Endothelial cell of umbilical vein (primary cell): Measurements from ENCODE around the gene NEDD9. TPM values are rescaled to one million over a fixed set of nuclear protein-coding genes. Genes with fewer than 3 reads are reported as not detected.

Experiments
- BruUV-seq: library from RNA; stranded (reverse); fragments of 400-500 nt; replicated peaks from 2 replicates; lab custom pipeline; 2021; lab: Mats Ljungman, UMichigan
- CTCF ChIA-PET: fragments of 300-600, 350-600 bp; sonication (Branson Sonifier 250); formaldehyde crosslinking; loops from one replicate; lab custom pipeline; 2021; ENCODE audit warnings: antibody characterized with exemption, inconsistent platforms; lab: Charles Lee
- POLR2A ChIA-PET: fragments of 300-600, 350-600 bp; sonication (Branson Sonifier 250); formaldehyde crosslinking; loops from one replicate; lab custom pipeline; 2021; ENCODE audit warnings: antibody characterized with exemption, inconsistent platforms; lab: Charles Lee
- DNase-seq: peaks from one replicate; pipeline ENCODE4 v3.0.0-alpha.2; 2011; ENCODE audit warnings: low read depth, low spot score
- FAIRE-seq: peaks from 2 replicates; lab custom pipeline; 2011; peaks lifted over from hg19 to GRCh38; lab: Jason Lieb, UNC
- H2AFZ ChIP-seq: 2 replicates; pipeline ENCODE4 v1.6.0; 2012; ENCODE audit warnings: low read depth, low read length, control low read depth, inconsistent platforms
- H3K27ac ChIP-seq: 2 replicates; pipeline ENCODE4 v1.5.1; 2011; ENCODE audit warnings: low read depth, mild to moderate bottlenecking, control low read depth, low read length, moderate library complexity; ENCODE audit not compliant: insufficient read depth
- H3K27me3 ChIP-seq, 2 experiments: 2 replicates each; pipeline versions ENCODE4 v1.6.0 to v1.6.1; 2011; ENCODE audit warnings: low read length in 2 of 2, mixed read lengths in 1 of 2; ENCODE audit not compliant: control insufficient read depth in 2 of 2, insufficient read depth in 2 of 2
- H3K36me3 ChIP-seq, 2 experiments: 2 replicates in 1 of 2; 3 replicates in 1 of 2; pipeline ENCODE4 v1.5.1; 2011; ENCODE audit warnings: low read length in 2 of 2, mild to moderate bottlenecking in 1 of 2, moderate library complexity in 1 of 2; ENCODE audit not compliant: control insufficient read depth in 2 of 2, insufficient read depth in 2 of 2; ENCODE audit errors: extremely low read depth in 1 of 2
- H3K4me1 ChIP-seq: 3 replicates; pipeline ENCODE4 v1.5.1; 2011; ENCODE audit warnings: mild to moderate bottlenecking, low read length; ENCODE audit not compliant: control insufficient read depth, insufficient read depth; ENCODE audit errors: extremely low read depth
- H3K4me2 ChIP-seq: 2 replicates; pipeline ENCODE4 v1.6.1; 2011; ENCODE audit warnings: low read length, control low read depth, mixed read lengths; ENCODE audit not compliant: insufficient read depth
- H3K4me3 ChIP-seq, 3 experiments: fragments of 200-600 bp in 1 of 3; sonication (generic), shearing (Covaris generic) in 1 of 3; replicated peaks in 1 of 3; 2 replicates each; pipeline ENCODE4 v1.5.1; 2011 to 2016; ENCODE audit warnings: control low read depth in 3 of 3, low read length in 3 of 3, mild to moderate bottlenecking in 2 of 3, inconsistent platforms in 1 of 3, low read depth in 1 of 3, moderate library complexity in 1 of 3; ENCODE audit not compliant: insufficient read depth in 1 of 3
- H3K79me2 ChIP-seq: 2 replicates; pipeline ENCODE4 v1.6.0; 2012; ENCODE audit warnings: low read length, inconsistent platforms; ENCODE audit not compliant: control insufficient read depth, insufficient read depth
- H3K9ac ChIP-seq: replicated peaks from 2 replicates; pipeline ENCODE3; 2011; ENCODE audit warnings: low read length, control low read depth; ENCODE audit not compliant: insufficient read depth; ENCODE audit errors: extremely low read depth
- H3K9me1 ChIP-seq: replicated peaks from 3 replicates; pipeline ENCODE4 v1.6.0; 2011; ENCODE audit warnings: mild to moderate bottlenecking, low read length; ENCODE audit not compliant: control insufficient read depth, insufficient read depth; ENCODE audit errors: extremely low read depth
- H3K9me3 ChIP-seq: replicated peaks from 2 replicates; pipeline ENCODE4 v1.5.1; 2012; ENCODE audit warnings: low read length, inconsistent platforms; ENCODE audit not compliant: control insufficient read depth, insufficient read depth
- H4K20me1 ChIP-seq: replicated peaks from 2 replicates; pipeline ENCODE3; 2011; ENCODE audit warnings: mild to moderate bottlenecking, low read length; ENCODE audit not compliant: control insufficient read depth, insufficient read depth; ENCODE audit errors: extremely low read depth
- EZH2 ChIP-seq: IDR thresholded peaks from 2 replicates; pipeline ENCODE4 v1.6.1; 2012; ENCODE audit warnings: borderline replicate concordance, low read depth, mild to moderate bottlenecking, moderate library complexity, low read length, inconsistent platforms; ENCODE audit not compliant: severe bottlenecking
- FOS ChIP-seq: IDR thresholded peaks from 2 replicates; pipeline ENCODE4 v1.6.1; 2011; ENCODE audit warnings: mild to moderate bottlenecking, low read length, moderate library complexity, borderline replicate concordance; ENCODE audit not compliant: insufficient read depth
- GATA2 ChIP-seq: IDR thresholded peaks from 2 replicates; pipeline ENCODE4 v1.7.0; 2011; ENCODE audit warnings: low read depth, mild to moderate bottlenecking, moderate library complexity, mixed read lengths, low read length; ENCODE audit not compliant: insufficient read length, insufficient read depth
- JUN ChIP-seq: IDR thresholded peaks from 2 replicates; pipeline ENCODE4 v1.6.1; 2011; ENCODE audit warnings: borderline replicate concordance, low read depth; ENCODE audit not compliant: insufficient read length, insufficient read depth
- MYC ChIP-seq: IDR thresholded peaks from one replicate; pipeline ENCODE4 v1.6.1; 2011; ENCODE audit warnings: mild to moderate bottlenecking, low read depth, low read length
- POLR2A ChIP-seq: IDR thresholded peaks from 2 replicates; pipeline ENCODE4 v1.6.1; 2012; ENCODE audit warnings: low read depth, mild to moderate bottlenecking, control low read depth, low read length
- POLR2AphosphoS5 ChIP-seq: IDR thresholded peaks from 2 replicates; pipeline ENCODE4 v1.6.1; 2012; ENCODE audit warnings: low read depth, mild to moderate bottlenecking, control low read depth, low read length, moderate library complexity; ENCODE audit not compliant: insufficient read depth
- dilution Hi-C: fragments of 300-500 bp; cut with MboI; formaldehyde crosslinking; loops from one replicate; pipeline ENCODE4 v1.15.0; 2019; ENCODE audit warnings: low sequenced_read_pairs; ENCODE audit not compliant: extremely low pct_ligation_motif_present
- intact Hi-C: fragments of 100-400 bp; cut with micrococcal nuclease; formaldehyde crosslinking; loops from one replicate; pipeline ENCODE4 v1.10.0; 2022
- polyA plus RNA-seq, 4 experiments: library from polyadenylated mRNA; depleted of rRNA in 3 of 4; stranded (reverse) in 3 of 4; unstranded in 1 of 4; fragments of >200 nt; gene quantifications; 2 replicates each; pipeline versions ENCODE4 v1.2.1 to v1.2.3, GENCODE V29; 2011 to 2012; ENCODE audit warnings: missing spikeins in 1 of 4
- total RNA-seq: library from RNA; stranded (reverse); gene quantifications from 2 replicates; pipeline ENCODE4 v1.2.3, GENCODE V29; 2021
- TF ChIP-seq, protein P1 (sequence below): IDR thresholded peaks from 2 replicates; pipeline ENCODE4 v1.6.1; 2011; ENCODE audit not compliant: insufficient read depth, insufficient read length
- TF ChIP-seq, protein P2 (sequence below), 2 donors: IDR thresholded peaks; 1 replicate in 1 of 2; 2 replicates in 1 of 2; pipeline ENCODE4 v1.5.1; 2011; ENCODE audit warnings: low read length in 2 of 2, mild to moderate bottlenecking in 2 of 2, moderate library complexity in 2 of 2, control low read depth in 1 of 2, inconsistent platforms in 1 of 2, low read depth in 1 of 2; ENCODE audit not compliant: insufficient read depth in 1 of 2; ENCODE audit errors: extremely low read depth in 1 of 2

The NEDD9 gene
- total and polyA plus RNA-seq, 2 donors (not counting 3 experiments of a cell fraction or from before 2014, with no cell fraction given) = 55.2 to 61.0 TPM

DNA sequence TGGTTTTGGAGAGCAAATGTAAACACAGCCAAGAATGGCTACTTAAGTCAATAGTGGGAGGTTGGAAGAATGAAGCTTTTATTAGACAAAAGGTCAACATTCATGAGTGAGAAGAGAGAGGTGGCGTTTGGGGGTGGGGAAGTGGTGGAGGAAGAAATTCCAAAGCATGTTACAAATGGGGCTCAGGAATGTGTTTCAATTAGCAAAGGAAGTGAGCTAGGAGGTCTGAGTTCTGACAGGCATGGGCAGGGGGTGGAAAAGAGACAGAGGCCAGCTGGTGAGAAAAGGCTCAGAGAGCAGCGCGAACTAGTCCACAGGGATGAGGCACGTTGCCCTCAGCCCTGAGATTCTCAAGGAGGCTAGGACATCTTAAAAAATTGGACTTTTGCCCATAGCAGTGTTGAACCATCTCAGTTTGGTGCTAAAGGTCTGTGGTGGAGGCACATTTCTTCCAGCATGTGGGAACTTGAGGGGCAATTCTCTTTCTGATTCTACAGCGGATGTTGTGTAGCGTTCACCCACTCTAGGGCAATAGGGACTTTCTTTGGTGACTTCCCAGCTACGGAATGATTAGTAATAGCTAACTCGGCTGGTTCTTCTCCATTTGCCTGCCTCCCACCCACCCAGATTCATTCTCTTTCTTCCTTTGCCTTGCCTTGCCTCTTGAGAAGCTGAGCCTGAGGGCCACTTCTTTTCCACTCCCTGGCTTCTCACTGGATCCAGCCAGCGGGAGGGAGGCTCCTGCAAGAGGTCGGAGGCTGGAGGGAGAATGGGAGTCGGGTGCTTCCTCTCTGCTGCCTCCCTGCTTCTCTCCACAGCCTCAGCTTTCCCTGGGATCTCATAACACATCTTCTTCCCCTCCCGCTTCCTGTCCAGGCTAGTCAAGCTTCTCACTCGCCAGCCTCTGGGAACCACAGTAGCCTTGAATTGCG lies 45.1 kb upstream of the NEDD9 start:
- TF ChIP-seq JUN (peak; percentile 6), EZH2 (no peak), POLR2AphosphoS5 (peak; percentile 56)
- Histone ChIP-seq H3K4me1 (peaks cover 12% of the 10 kb centered on the region), H3K27me3 (no peaks in the 10 kb centered on the region), H2AFZ (peak overlapping the region; percentile 15), H3K27ac (peak overlapping the region; percentile 51), H3K4me3 (no peak overlapping the region), H3K79me2 (no peaks in the 10 kb centered on the region), H3K9me1 (no peaks in the 10 kb centered on the region), H4K20me1 (no peaks in the 10 kb centered on the region), H3K9ac (peak overlapping the region; percentile 3), H3K4me2 (peak overlapping the region; percentile 13), H3K9me3 (no peaks in the 10 kb centered on the region), H3K36me3 (no peaks in the 10 kb centered on the region)
- intact Hi-C loops = loop anchor here (1.0 kb wide), 3 partner anchors 41 to 77 kb away; partner anchors contain the start of gene NEDD9
- TSS peak; percentile 70 for BruUV-seq
- CTCF ChIA-PET = interaction anchor here (0.8 to 1.2 kb wide), 6 partner anchors 14 to 133 kb away, joined by 3 to 5 read pairs (median 4); no protein-coding TSS in a partner anchor
- dilution Hi-C loops = no loop called here
- FAIRE-seq (peak; percentile 67), DNase-seq (peak; percentile 71)
- POLR2A ChIA-PET = interaction anchor here (1.0 kb wide), 1 partner anchor 45 kb away, joined by 4 read pairs; the partner anchor contains the start of gene NEDD9

- no peak for TF ChIP-seq POLR2A
- TF ChIP-seq, protein P1, sequence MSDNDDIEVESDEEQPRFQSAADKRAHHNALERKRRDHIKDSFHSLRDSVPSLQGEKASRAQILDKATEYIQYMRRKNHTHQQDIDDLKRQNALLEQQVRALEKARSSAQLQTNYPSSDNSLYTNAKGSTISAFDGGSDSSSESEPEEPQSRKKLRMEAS = no peak
- no peak for TF ChIP-seq POLR2AphosphoS5
- no peak for TF ChIP-seq GATA2
- no peak for TF ChIP-seq JUN
- TF ChIP-seq, protein P2, sequence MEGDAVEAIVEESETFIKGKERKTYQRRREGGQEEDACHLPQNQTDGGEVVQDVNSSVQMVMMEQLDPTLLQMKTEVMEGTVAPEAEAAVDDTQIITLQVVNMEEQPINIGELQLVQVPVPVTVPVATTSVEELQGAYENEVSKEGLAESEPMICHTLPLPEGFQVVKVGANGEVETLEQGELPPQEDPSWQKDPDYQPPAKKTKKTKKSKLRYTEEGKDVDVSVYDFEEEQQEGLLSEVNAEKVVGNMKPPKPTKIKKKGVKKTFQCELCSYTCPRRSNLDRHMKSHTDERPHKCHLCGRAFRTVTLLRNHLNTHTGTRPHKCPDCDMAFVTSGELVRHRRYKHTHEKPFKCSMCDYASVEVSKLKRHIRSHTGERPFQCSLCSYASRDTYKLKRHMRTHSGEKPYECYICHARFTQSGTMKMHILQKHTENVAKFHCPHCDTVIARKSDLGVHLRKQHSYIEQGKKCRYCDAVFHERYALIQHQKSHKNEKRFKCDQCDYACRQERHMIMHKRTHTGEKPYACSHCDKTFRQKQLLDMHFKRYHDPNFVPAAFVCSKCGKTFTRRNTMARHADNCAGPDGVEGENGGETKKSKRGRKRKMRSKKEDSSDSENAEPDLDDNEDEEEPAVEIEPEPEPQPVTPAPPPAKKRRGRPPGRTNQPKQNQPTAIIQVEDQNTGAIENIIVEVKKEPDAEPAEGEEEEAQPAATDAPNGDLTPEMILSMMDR (IDR thresholded peaks at IDR 0.05; ENCODE audit: extremely low read depth in 1 of 2, insufficient read depth in 1 of 2, low read depth in 1 of 2, low read length in 2 of 2) = no peak
- no peak for TF ChIP-seq FOS
- TF ChIP-seq EZH2 = no peak
- TF ChIP-seq MYC = no peak
- H3K4me1 ChIP-seq = peaks cover 12% of the 10 kb centered on the region
- no peak overlapping the region for H3K4me3 ChIP-seq
- peak overlapping the region; percentile 13 for H3K4me2 ChIP-seq
- dilution Hi-C loops (no loop called here), intact Hi-C loops (loop anchor here (1.0 kb wide), 3 partner anchors 41 to 77 kb away; partner anchors contain the start of gene NEDD9)
- no peaks in the 10 kb centered on the region for H3K9me1 ChIP-seq
- no peaks in the 10 kb centered on the region for H3K36me3 ChIP-seq
- H3K27me3 ChIP-seq = no peaks in the 10 kb centered on the region
- no peaks in the 10 kb centered on the region for H4K20me1 ChIP-seq
- CTCF ChIA-PET = interaction anchor here (0.8 to 1.2 kb wide), 4 partner anchors 15 to 133 kb away, joined by 3 to 5 read pairs (median 4); no protein-coding TSS in a partner anchor
- FAIRE-seq (no peak), DNase-seq (no peak)
- no peak overlapping the region for H3K27ac ChIP-seq
- peak overlapping the region; percentile 15 for H2AFZ ChIP-seq
- H3K9ac ChIP-seq = no peak overlapping the region
- H3K79me2 ChIP-seq = no peaks in the 10 kb centered on the region
- no TSS peak for BruUV-seq
- POLR2A ChIA-PET = interaction anchor here (1.0 kb wide), 1 partner anchor 45 kb away, joined by 4 read pairs; the partner anchor contains the start of gene NEDD9
- H3K9me3 ChIP-seq = no peaks in the 10 kb centered on the region
Observed at GRCh38 chr6:11276911-11277274, 44.4 kb upstream of the NEDD9 start.
